ENCODE measurements around the gene CLN5. TPM values are rescaled to one million over a fixed set of nuclear protein-coding genes. Genes with fewer than 3 reads are reported as not detected.

The CLN5 gene
- total and polyA plus RNA-seq, 2 of the 13 experiments (the other 11 are each of a cell fraction or from before 2014, with no cell fraction given) = 10.1 to 13.7 TPM

DNA sequence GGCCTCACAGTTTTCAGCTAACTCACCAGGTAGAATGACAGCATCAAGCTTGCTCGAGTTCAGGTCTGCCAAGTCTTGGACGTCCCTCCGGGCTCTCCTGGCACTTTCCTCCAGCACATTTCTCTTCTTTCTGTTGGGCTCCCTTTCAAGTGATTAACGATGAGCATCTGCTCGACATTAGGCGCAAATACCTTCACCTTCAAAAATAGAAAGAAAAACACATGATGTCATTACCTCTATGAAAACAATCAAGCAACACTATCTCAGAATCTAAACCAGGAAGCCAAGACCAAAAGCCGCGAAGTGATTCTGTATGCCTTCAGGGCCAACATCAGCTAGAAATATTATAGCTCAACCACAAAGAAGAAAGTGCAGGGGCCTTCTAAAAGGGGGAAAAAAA, 15.4 kb upstream of the CLN5 start:
- in situ Hi-C loops (cut with HindIII; ENCODE audit: extremely low pct_ligation_motif_present, low pct_unique_long_range_greater_than_20kb) (no loop called here), intact Hi-C loops (cut with micrococcal nuclease; ENCODE audit: unreplicated experiment) (no loop called here)
- H3K36me3 ChIP-seq (replicated peaks in 1 of 2; ENCODE audit: control insufficient read depth in 1 of 2, insufficient read depth in 2 of 2, low read length in 2 of 2) = no peaks in the 10 kb centered on the region
- H3K9ac ChIP-seq (ENCODE audit: insufficient read depth, low read depth, low read length) = no peak overlapping the region
- TF ChIP-seq ATF7 (IDR thresholded peaks at IDR 0.05) (peak; percentile 62), ATF7 (CRISPR knock-in tag; IDR thresholded peaks at IDR 0.05) (no peak), HNF4A (CRISPR knock-in tag; IDR thresholded peaks at IDR 0.05) (no peak)
- H3K27me3 ChIP-seq (ENCODE audit: control insufficient read depth in 1 of 2, insufficient read depth in 2 of 2, low read length in 2 of 2) = peaks cover 0 to 38% of the 10 kb centered on the region in 2 experiments; a peak in 2 of 5 replicates
- no peaks in the 10 kb centered on the region for H3K79me2 ChIP-seq (ENCODE audit: insufficient read depth, low read length)
- no peaks in the 10 kb centered on the region for H4K20me1 ChIP-seq (ENCODE audit: insufficient read depth, low read length)
- no peak for FAIRE-seq
- H3K4me2 ChIP-seq (ENCODE audit: low read depth, low read length) = no peak overlapping the region
- ChIA-PET CTCF (ENCODE audit: low intra/inter-chr PET ratio, low total read pairs) (no interaction called here), POLR2A (no interaction called here)
- peaks cover 4% of the 10 kb centered on the region; the same call in 1 of the 2 replicates for H3K4me1 ChIP-seq (ENCODE audit: insufficient read depth, low read length)
- no TSS peak for BruUV-seq (replicated peaks)
- DNase-seq (ENCODE audit: low spot score) = no peak
- no peak for ATAC-seq
- H2AFZ ChIP-seq (ENCODE audit: low read length) = no peak overlapping the region
- WGBS (ENCODE audit: low lambda C conversion rate) = 57% methylated on average over 8 of the region's 8 CpGs
- no peak overlapping the region for H3K4me3 ChIP-seq (replicated peaks in 1 of 3; ENCODE audit: insufficient read depth in 1 of 3, low read depth in 2 of 3, low read length in 3 of 3)
- no peak overlapping the region for H3K27ac ChIP-seq (ENCODE audit: extremely low read length, insufficient read depth, low read length)
- no peaks in the 10 kb centered on the region for H3K9me3 ChIP-seq (ENCODE audit: low read length)

GRCh38 chr13:76976929-76977328, 15.0 kb upstream of the CLN5 start:
- no TSS peak for BruUV-seq (replicated peaks)
- intact Hi-C loops (cut with micrococcal nuclease; ENCODE audit: unreplicated experiment) (no loop called here), in situ Hi-C loops (cut with HindIII; ENCODE audit: extremely low pct_ligation_motif_present, low pct_unique_long_range_greater_than_20kb) (no loop called here)
- ChIA-PET CTCF (ENCODE audit: low intra/inter-chr PET ratio, low total read pairs) (no interaction called here), POLR2A (no interaction called here)
- Histone ChIP-seq H3K9me3 (ENCODE audit: low read length) (no peaks in the 10 kb centered on the region), H3K27ac (ENCODE audit: extremely low read length, insufficient read depth, low read length) (no peak overlapping the region), H3K27me3 (ENCODE audit: control insufficient read depth in 1 of 2, insufficient read depth in 2 of 2, low read length in 2 of 2) (peaks cover 0 to 36% of the 10 kb centered on the region in 2 experiments; a peak in 2 of 5 replicates), H3K36me3 (replicated peaks in 1 of 2; ENCODE audit: control insufficient read depth in 1 of 2, insufficient read depth in 2 of 2, low read length in 2 of 2) (no peaks in the 10 kb centered on the region), H3K79me2 (ENCODE audit: insufficient read depth, low read length) (no peaks in the 10 kb centered on the region), H3K4me3 (replicated peaks in 1 of 3; ENCODE audit: insufficient read depth in 1 of 3, low read depth in 2 of 3, low read length in 3 of 3) (no peak overlapping the region), H2AFZ (ENCODE audit: low read length) (no peak overlapping the region), H4K20me1 (ENCODE audit: insufficient read depth, low read length) (no peaks in the 10 kb centered on the region), H3K4me1 (ENCODE audit: insufficient read depth, low read length) (peaks cover 9% of the 10 kb centered on the region), H3K9ac (ENCODE audit: insufficient read depth, low read depth, low read length) (no peak overlapping the region), H3K4me2 (ENCODE audit: low read depth, low read length) (no peak overlapping the region)
- no peak for ATAC-seq
- WGBS (ENCODE audit: low lambda C conversion rate) = 15% methylated on average over 4 of the region's 5 CpGs
- no peak for FAIRE-seq
- DNase-seq (ENCODE audit: low spot score) = no peak
- no peak for TF ChIP-seq ZNF138 (CRISPR knock-in tag; IDR thresholded peaks at IDR 0.05; ENCODE audit: low read depth)
- TF ChIP-seq YY1 (IDR thresholded peaks at IDR 0.05; ENCODE audit: insufficient read depth, insufficient replicate concordance, low read depth, low read length) = no peak
- TF ChIP-seq IKZF1 (IDR thresholded peaks at IDR 0.05) = no peak
- TF ChIP-seq ZNF431 (CRISPR knock-in tag; IDR thresholded peaks at IDR 0.05; ENCODE audit: borderline replicate concordance, low read depth) = no peak
- no peak for TF ChIP-seq CAMTA2 (CRISPR knock-in tag; IDR thresholded peaks at IDR 0.05; ENCODE audit: borderline replicate concordance)
- no peak for TF ChIP-seq ZNF589 (CRISPR knock-in tag; conservative IDR thresholded peaks at IDR 0.05)
- no peak for TF ChIP-seq CEBPB (IDR thresholded peaks at IDR 0.05; ENCODE audit: borderline replicate concordance, low read depth, low read length)

Measured in HepG2 (cell line).